Activated gamma-delta T cell treated with Interleukin-2 at 50 U/mL for 16 hours (primary cell): Measurements from ENCODE around the gene SLC6A9.

Experiments
- DNase-seq: peaks from one replicate; pipeline ENCODE4 v3.0.0-alpha.2; 2020

Gene SLC6A9

GRCh38 chr1:44047131-44047530 is 15.9 kb upstream of the SLC6A9 start:
- no peak for DNase-seq

DNA sequence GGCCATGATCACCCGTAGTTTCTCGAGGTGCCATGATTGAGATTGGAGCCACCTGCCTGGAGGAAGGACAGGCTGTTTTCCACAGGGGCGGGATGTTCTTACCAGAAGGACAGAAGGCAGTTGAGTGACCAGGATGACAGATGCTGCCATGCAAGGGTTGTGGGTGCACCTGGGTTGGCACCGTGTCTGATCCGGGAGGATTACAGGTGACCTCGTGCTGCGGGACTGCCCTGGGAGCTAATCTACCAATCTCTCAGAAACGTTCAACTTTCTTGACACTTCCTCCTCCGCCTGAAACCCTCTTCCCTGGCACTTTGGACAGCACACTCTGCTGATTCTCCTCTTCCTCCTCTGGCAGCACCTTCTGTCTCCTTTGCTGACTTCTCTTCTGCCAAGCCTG is 13.8 kb upstream of the SLC6A9 start:
- DNase-seq: no peak

DNA sequence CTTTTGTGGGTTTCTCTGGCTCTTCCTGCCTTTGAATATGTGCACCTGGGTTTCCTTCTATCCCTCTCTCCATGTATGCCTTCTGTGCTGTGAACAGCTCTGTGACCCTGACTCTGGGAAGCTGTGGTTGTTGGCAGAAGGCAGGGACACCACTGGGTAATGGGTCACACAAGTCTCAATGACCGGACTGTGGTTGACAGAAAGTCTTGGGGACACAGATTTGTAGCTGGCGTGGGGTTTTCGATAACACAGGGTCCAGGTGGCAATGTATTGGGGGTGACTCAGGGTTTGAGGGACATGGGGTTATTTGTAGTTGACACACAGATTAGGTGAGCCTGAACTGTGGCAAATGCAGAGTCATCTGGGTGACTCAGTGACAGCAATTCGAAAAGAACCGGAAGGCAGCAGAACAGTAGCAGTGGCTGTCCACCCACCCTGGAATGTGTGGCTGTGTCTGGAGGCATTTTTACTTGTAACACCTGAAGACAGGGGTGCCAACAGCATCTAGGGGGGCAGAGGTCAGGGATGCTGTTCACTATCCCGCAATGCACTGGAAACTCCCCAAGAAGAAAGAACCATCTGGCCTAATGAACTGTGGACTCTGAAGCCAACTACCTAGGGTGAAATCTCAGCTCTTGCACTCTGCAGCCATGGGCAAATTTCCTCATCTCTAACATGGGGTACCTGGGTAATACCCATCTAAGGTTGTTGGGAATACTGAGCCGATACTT is 13.0 kb upstream of the SLC6A9 start:
- no peak for DNase-seq

DNA sequence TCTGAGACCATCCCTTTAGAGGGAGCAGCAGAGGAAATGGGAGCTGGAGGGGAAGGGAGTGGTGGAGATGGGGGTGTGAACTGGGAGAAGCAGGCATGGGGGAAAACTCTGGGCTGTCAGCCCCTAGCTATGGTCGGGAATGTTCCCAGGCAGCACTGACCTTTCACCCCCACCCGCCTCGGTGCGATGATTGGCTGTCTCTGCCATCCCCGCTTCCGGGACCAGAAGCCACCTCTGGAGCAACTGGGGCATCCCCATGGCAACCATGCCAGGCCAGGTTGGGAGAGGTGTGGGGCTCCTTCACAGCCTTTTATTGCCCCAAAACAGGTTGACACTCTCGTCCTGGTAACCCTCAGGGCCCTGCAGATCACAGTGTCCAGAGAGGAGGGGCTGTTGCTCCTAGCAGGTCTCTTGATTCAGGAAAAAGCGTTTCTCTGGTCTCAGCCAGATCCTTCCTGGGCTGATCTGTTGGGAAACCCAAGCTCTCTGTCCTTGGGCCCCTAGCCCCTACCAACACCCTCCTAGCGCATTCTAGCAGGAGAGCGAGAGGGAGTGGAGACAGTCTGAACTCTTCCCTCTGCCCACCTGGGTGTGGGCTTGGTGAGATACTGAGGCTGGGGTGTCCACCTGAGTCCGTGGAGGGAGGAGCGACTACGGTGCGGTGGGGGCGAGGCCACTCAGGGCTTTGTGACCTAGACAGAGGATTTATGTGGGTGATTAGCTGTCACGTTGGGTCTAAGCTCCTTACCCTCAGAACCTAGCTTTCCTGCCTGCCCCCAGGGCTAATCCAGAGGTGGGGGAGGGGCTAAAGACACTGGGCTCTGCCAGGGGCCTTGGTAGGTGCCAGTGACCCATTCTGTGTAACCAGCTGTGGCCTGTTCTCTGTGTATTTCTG is 12.2 kb upstream of the SLC6A9 start:
- DNase-seq: no peak

DNA sequence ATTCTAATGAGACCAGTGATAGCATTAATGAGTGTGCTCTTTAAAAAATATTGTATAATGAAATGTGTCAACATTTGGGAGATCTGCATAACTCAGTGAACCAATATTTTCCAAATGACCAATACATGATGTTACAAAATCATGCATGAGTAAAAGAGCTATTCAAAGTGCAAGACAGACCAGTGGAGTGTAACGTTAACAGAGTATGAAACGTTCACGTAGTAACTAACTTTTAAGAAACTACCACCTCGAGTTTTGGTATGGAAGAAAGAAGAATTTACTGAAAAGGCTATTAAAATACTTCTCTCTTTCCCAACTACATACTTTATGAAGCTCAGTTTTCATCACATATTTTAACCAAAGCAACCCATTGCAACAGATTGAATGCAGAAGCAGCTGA is 9.6 kb upstream of the SLC6A9 start:
- no peak for DNase-seq

DNA sequence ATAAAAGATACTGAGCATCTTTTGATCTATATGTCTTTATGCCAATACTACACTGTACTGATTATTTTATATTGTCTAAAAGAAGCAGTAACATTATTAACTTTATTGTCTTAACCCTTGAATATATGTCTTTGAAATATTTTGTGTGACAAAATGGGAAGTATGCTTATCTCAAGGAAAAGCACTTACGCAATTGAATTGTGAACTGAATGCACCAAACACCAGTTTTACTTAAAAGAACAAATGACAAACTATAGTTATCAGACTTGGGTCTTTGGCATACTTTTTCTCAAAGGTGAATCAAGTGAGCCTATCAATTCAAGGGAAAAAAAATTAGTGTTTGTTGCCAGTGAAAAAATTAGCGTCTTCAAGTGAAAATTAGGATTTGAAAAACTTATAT is 9.2 kb upstream of the SLC6A9 start:
- DNase-seq: no peak

DNA sequence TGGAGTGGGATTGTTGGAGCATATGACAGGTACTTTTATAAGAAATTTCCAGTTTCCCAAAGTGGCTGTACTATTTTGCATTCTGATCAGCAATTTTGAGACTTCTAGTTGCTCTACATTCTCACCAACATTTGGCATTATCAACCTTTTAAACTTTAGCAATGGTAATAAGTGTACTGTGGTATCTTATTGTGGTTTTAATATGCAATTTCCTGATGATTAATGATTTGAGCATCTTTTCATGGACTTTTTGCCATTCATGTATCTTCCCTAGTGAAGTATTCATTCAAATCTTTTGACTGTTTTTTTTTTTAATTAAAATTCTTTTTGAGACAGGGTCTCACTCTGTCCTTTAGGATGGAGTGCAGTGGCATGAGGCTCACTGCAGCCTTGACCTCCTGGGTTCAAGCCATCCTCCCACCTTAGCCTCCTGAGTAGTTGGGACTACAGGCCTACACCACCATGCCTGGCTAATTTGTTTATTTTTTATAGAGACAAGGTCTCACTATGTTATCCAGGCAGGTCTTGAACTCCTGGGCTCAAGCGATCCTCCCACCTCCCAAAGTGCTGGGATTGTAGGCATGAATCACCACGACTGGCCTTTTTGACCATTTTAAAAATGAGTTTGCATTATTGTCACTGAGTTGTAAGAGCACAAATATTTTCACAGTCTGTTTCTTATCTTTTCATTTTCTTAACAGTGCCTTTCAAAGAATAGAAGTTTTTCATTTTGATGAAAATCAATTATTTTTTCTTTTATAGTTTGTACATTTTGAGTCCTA is 7.8 kb upstream of the SLC6A9 start:
- DNase-seq: no peak

GRCh38 chr1:44037154-44037553 is 5.9 kb upstream of the SLC6A9 start:
- no peak for DNase-seq

GRCh38 chr1:44036409-44037139 is 5.3 kb upstream of the SLC6A9 start:
- DNase-seq: peak; percentile 64

DNA sequence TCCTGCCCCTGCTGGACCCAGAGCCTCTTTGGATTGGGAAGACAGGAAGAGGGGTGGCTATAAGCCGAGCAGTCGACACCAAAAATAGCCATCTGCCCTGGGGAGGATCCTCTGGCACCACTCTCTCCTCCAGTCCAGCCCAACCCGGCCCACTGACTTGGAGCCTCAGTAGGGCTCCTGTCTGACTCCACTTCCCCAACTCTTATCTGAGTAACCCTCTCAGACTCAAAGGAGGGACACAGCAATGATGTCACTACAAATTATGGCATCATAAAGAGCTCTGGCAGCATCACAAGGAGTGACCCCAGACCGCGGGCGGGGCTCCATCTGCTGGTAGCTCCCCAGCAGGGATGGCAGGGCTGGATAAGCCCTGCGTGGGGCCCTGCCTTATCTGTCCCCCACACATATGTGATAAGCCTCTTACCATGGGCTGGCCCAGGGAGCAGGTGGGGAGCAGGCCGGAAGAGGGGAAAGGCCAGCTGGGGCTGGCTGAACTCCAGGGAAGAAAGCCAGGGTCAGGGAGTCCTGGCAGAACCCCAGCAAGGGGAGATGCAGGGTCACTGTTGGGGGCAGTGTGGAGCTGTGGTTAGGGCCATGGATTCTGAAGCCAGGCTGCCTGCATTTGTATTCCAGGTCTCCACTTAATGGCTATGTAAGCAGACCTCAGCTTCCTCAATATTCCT is 4.6 kb upstream of the SLC6A9 start:
- DNase-seq: no peak

DNA sequence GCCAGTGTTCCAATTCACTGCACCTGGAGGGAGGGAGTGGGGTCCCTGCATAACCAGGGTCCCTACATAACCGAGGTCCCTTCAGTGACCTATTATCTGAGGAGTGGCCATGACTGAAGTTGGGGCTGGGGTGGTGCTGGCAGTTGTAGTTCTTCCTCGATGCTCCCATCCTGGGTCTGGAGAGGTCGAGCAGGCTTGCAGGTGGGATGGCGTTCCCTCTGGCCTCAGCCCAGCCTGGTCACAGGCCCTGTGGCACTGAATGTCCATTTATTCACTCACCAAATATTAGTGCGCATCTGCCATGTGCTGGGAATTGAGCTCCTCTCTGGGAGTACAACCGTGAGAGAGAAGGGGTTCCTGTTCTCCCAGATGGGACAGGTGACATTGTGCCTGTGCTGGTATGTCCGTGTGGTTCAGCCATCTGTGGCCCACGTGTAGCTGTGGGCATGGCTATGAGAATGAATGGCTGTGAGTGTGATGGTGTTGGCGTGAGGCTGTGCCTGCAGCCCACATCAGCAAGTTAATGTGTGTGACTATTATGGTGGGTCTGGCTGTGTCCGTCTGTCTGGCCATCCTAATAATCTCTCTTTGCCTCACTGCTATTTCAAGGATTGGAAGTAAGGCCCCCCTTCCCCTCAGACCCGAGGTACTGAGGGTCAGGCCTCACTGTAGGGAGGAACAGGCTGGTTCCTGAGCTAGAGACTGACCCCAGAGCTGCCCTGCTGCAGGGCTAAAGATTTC is 3.9 kb upstream of the SLC6A9 start:
- DNase-seq: no peak

DNA sequence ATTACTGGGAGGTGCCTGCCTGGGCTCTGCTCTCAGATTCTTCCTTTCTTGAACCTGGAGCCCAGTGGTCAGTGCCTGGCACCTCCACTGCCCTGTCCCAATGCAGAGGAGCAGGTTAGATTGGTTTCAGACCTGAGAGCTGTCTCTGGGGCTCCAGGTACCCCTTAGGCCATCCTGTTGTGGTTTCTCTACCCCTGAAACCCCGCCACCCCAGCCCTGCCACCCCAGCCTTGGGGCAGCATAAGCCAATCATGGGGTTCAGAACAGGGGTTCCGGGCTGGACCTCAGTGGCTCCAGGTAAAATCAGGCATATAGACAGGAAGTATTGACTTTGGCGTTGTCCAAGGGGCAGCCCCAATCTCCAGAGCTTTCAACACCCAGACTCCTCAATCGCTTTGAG is 3.2 kb upstream of the SLC6A9 start:
- DNase-seq: no peak

DNA sequence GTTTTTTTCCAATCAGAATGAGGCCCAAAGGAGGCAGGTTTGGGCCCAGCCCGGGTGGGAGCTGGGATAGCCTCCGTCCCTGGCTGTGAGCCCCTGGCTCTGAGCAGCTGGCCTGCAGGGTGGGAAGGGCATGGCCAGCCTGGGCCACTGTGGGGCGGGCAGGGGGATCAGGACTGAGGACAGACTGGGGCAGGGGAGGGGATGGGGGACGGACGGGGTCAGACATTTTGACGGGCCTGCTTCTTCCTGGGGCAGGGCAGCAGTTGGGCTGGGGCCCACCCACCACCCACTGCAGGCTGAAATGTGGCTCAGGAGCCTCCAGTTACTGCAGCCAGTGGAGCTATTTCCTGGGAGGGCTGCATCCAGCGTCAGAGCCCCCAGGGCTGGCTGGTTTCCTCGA is 2.5 kb upstream of the SLC6A9 start:
- DNase-seq: no peak

DNA sequence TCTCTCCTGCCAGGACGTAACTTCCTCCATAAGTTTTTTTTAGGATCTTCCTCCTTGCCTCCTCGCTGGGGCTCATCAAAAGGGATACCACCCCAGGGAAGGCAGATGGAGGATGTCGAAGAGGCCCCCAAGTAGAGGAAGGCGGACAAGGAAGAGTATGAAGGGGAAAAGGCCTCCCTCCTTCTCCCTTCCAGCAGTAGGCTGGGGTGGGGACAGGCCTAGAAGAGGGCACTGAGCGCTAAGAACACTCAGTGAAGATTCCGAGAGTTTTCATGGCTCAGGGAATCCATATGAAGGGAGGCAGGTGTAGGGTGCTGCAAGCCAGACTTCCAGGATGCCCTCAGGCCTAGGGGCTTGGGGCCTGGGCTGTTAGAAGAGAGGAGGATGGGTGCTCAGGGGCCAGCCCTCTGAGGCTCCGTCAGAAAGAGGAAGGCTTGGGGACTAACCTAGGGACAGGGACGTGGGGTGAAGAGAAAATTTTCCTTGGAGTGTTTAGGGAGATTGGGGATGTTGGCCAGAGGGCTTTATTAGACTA is 1.8 kb upstream of the SLC6A9 start:
- no peak for DNase-seq

DNA sequence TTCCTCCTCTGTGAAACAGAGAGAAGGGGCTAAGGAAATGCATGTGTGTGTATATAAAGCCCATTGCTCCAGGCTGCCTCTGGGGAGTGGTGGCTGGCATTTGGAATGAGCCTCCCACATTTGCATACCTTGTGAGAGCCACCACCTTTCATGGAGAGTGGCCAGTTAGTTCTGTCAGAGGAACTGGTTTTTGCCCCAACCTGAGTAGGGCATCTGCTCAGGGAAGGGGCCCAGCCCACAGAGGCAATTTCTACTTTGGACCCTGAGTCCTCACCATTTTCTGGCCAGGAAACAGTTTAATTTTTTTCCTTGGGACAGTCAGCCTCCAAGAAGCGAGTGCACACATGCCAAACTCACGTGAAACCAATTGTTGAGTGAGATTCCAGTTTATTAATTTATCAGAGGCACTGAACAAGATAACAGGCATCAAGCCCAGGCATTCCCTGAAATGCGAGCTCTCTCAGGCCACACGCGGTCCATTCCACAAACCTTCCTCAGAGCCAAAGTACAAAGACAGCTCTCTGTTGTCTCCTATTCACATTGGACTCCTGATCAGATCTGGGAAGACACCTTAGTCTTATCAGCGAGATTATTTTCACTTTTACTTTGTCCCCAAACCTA is 1.0 kb upstream of the SLC6A9 start:
- DNase-seq: no peak

DNA sequence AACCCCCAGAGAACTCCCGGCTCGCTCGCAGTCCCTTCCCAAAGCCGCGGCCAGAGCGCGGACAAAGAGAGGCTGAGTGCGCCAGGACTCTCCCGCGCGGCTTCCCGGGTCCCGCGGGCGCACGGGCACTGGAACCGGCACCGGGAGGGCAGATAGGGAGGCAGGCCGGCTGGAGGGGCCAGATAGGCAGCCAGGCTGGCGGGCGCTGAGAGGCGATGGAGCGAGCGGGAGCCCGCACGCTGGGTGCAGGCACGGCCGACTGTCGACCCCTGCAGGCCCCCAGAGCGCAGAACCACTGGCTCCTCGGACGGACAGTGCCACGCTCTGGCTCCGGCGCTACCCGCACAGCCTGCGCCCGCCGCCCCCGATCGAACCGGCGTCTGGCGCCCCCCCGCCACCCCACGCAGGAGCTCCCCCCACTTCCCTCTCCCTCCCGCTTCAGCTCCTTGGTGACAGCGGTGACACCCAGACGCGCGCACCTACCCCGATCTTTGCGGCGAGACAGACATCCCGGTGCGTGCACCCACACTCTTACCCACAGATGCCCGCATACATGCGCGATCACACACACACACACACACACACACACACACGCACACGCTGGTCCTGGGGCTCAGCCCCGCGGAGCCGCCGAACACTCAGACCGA is 534 bp downstream of the SLC6A9 start:
- peak; percentile 45 for DNase-seq

GRCh38 chr1:44029911-44030604 is 1.2 kb downstream of the SLC6A9 start:
- DNase-seq: peak; percentile 81

DNA sequence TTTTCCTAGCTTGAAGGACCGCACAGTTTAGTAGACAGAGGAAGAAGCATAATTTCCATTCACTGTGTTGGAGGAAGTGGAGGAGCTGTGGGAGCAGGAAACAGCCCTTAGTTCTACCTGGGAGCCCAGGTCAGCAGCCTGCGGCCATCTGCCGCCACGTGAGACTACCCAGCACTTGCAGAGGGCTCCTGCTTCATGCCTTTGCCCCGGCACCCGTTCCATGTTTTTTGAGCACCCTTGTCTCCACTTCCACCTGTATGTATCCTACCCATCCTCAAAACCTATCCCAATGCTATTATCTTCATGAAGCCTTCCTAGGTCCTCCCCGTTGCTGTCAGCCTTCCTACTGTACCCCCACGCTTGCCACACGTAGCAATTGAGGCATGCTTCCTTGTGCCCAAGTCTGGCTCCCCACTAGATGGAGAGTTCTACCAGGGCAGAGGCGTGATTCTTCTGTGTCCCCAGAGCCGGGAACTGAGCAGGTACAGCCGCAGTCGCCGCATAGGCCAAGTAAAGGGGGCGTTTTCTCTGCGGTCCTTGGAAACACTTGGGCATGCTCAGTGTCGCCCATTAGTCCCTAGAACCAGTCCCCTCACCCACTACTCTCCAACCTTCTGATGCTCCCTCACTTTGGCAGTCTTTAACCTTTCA is 1.9 kb downstream of the SLC6A9 start:
- no peak for DNase-seq

- no peak for DNase-seq
These were observed 3.9 kb downstream of the SLC6A9 start for GRCh38 chr1:44027320-44027719.
